ENCODE results near the gene TMEM135. TPM values are rescaled to one million over a fixed set of nuclear protein-coding genes. Genes with fewer than 3 reads are reported as not detected.

Gene TMEM135
- polyA plus RNA-seq, 3 donors = 34.4 to 49.4 (median 40.5) TPM

Other genes with a start within 250 kb of the TMEM135 start
- gene PRSS23, start 237.4 kb upstream of the TMEM135 start, polyA plus RNA-seq (ENCODE audit: insufficient read length in 3 of 3) = 100 to 1,000 TPM in 2 of 3 donors, 10 to 100 TPM in 1; 82.6 to 110 (median 109) TPM
- 10 to 100 TPM; 67.7 to 73.8 (median 71.6) TPM for gene FZD4, start 82.5 kb upstream of the TMEM135 start, polyA plus RNA-seq (ENCODE audit: insufficient read length in 3 of 3)